ENCODE data around the gene STRIP2.
"Not testable (repeated sequence)": the region's sequence is repeated elsewhere in the genome, so short reads cannot be mapped to it uniquely, and the experiment has no call there.

The STRIP2 gene

GRCh38 chr7:129439963-129440625 is 5.9 kb downstream of the STRIP2 start:
- Histone ChIP-seq H3K4me3 (ENCODE audit: low read length) (no peak overlapping the region), H3K4me2 (ENCODE audit: low read length) (no peak overlapping the region), H3K36me3 (ENCODE audit: insufficient read depth, low read length) (peaks cover 18% of the 10 kb centered on the region), H3K4me1 (ENCODE audit: control insufficient read depth, insufficient read depth, low read length) (peaks cover 44% of the 10 kb centered on the region), H3K9me3 (replicated peaks; ENCODE audit: low read length) (no peaks in the 10 kb centered on the region), H3K27me3 (ENCODE audit: control insufficient read depth, insufficient read depth, low read length) (no peaks in the 10 kb centered on the region), H3K9ac (ENCODE audit: low read depth, low read length) (no peak overlapping the region)

DNA sequence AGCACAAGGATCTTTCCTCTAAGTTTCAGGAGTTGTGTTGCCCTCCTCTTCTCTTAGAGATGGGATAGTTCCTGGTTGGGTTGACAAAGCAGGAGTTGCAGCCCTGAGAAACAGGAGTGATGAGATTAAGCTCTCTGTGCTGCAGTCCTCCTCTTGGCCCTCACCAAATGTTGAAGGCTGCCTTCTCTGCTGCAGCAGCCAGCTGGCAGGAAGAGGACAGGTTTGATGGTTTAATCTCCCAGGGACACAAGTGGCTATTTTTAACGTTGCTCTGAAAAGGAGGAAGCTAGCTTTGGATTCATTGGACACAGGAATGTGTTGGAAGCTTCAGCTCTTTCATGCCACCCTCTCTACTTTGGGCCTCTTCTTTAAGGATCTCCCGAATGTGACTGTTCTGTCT is 9.4 kb downstream of the STRIP2 start:
- Histone ChIP-seq H3K4me2 (ENCODE audit: low read length) (no peak overlapping the region), H3K9me3 (replicated peaks; ENCODE audit: low read length) (no peaks in the 10 kb centered on the region), H3K36me3 (ENCODE audit: insufficient read depth, low read length) (peaks cover 28% of the 10 kb centered on the region), H3K4me1 (ENCODE audit: control insufficient read depth, insufficient read depth, low read length) (peaks cover 17% of the 10 kb centered on the region), H3K4me3 (ENCODE audit: low read length) (no peak overlapping the region), H3K27me3 (ENCODE audit: control insufficient read depth, insufficient read depth, low read length) (no peaks in the 10 kb centered on the region), H3K9ac (ENCODE audit: low read depth, low read length) (no peak overlapping the region)

- H3K9me3 ChIP-seq (replicated peaks; ENCODE audit: low read length); H3K4me1 ChIP-seq (ENCODE audit: control insufficient read depth, insufficient read depth, low read length); H3K4me3 ChIP-seq (ENCODE audit: low read length); H3K9ac ChIP-seq (ENCODE audit: low read depth, low read length); H3K27me3 ChIP-seq (ENCODE audit: control insufficient read depth, insufficient read depth, low read length); H3K4me2 ChIP-seq (ENCODE audit: low read length): not testable (repeated sequence)
- peaks cover 28% of the 10 kb centered on the region for H3K36me3 ChIP-seq (ENCODE audit: insufficient read depth, low read length)
These were observed 10.5 kb downstream of the STRIP2 start for GRCh38 chr7:129444776-129445175.

DNA sequence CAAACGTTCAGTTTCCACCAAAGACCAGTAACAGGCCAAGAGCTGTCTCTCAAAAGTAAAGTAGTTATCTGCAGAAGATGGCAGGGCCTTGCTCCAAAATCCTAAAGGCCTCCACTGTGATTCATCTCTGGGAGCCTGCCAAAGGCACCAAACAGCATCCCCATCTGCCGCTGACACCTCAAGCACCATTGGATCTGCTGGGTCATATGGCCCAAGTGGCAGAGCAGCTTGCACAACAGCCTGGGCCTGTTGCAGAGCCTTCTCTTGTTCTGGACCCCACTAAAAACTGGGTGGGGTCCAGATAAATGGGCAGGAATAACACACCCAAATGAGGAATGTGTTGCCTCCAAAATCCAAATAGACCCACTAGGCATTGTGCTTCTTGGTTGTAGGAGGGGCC is 12.7 kb downstream of the STRIP2 start:
- not testable (repeated sequence) for H3K4me2 ChIP-seq (ENCODE audit: low read length); H3K9me3 ChIP-seq (replicated peaks; ENCODE audit: low read length); H3K4me1 ChIP-seq (ENCODE audit: control insufficient read depth, insufficient read depth, low read length); H3K27me3 ChIP-seq (ENCODE audit: control insufficient read depth, insufficient read depth, low read length); H3K4me3 ChIP-seq (ENCODE audit: low read length); H3K9ac ChIP-seq (ENCODE audit: low read depth, low read length)
- H3K36me3 ChIP-seq (ENCODE audit: insufficient read depth, low read length) = peaks cover 23% of the 10 kb centered on the region

- peaks cover 24% of the 10 kb centered on the region for H3K36me3 ChIP-seq (ENCODE audit: insufficient read depth, low read length)
- H3K27me3 ChIP-seq (ENCODE audit: control insufficient read depth, insufficient read depth, low read length) = not testable (repeated sequence)
These were observed 13.2 kb downstream of the STRIP2 start for GRCh38 chr7:129447445-129447844.

DNA sequence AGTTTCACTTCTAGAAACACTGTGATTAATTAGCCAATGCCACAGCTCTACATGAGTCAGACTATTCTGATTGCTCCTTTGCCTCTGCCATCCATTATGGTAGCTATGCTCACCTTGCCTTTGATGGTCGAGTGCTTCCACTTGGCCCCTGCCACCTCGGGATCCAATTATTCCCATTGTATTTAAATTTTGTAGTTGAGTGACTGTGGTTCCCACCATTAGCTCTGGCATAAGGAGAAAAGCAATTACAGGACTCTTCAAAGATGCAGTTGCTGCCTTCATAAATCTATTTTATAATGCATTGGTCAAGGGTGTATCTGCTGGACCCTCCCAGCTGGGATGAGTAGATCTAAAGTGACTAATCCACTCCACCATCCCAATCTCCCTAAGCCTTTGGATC is 14.4 kb downstream of the STRIP2 start:
- H3K4me1 ChIP-seq (ENCODE audit: control insufficient read depth, insufficient read depth, low read length); H3K27me3 ChIP-seq (ENCODE audit: control insufficient read depth, insufficient read depth, low read length); H3K9me3 ChIP-seq (replicated peaks; ENCODE audit: low read length); H3K9ac ChIP-seq (ENCODE audit: low read depth, low read length); H3K4me2 ChIP-seq (ENCODE audit: low read length); H3K4me3 ChIP-seq (ENCODE audit: low read length): not testable (repeated sequence)
- peaks cover 27% of the 10 kb centered on the region for H3K36me3 ChIP-seq (ENCODE audit: insufficient read depth, low read length)

More at GRCh38 chr7:129447445-129447844, 13.2 kb downstream of the STRIP2 start:
- H3K9me3 ChIP-seq (replicated peaks; ENCODE audit: low read length); H3K4me3 ChIP-seq (ENCODE audit: low read length); H3K9ac ChIP-seq (ENCODE audit: low read depth, low read length); H3K4me1 ChIP-seq (ENCODE audit: control insufficient read depth, insufficient read depth, low read length); H3K4me2 ChIP-seq (ENCODE audit: low read length): not testable (repeated sequence)

DNA sequence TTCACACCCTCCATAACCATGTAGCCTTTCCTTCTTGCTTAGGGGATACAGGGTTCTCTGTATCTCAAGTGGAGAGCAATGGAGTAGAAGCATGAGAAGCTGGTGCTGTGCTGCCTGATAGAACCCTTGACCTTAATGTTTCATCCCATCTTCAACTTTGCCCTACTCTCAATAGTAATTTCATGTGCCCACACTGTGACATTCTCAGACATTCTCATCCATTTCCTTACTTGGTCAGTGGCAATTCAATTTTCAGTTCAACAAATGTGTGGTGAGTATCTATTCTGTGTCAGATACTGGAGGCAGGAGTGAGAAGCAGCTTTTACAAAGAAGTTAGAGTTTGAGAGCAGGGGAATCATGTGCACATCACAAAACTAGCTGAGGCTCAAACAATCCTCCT is 16.1 kb downstream of the STRIP2 start:
- Histone ChIP-seq H3K4me1 (ENCODE audit: control insufficient read depth, insufficient read depth, low read length) (peaks cover 2% of the 10 kb centered on the region), H3K4me2 (ENCODE audit: low read length) (no peak overlapping the region), H3K9ac (ENCODE audit: low read depth, low read length) (no peak overlapping the region), H3K4me3 (ENCODE audit: low read length) (no peak overlapping the region), H3K27me3 (ENCODE audit: control insufficient read depth, insufficient read depth, low read length) (no peaks in the 10 kb centered on the region), H3K36me3 (ENCODE audit: insufficient read depth, low read length) (peaks cover 31% of the 10 kb centered on the region), H3K9me3 (replicated peaks; ENCODE audit: low read length) (no peaks in the 10 kb centered on the region)

DNA sequence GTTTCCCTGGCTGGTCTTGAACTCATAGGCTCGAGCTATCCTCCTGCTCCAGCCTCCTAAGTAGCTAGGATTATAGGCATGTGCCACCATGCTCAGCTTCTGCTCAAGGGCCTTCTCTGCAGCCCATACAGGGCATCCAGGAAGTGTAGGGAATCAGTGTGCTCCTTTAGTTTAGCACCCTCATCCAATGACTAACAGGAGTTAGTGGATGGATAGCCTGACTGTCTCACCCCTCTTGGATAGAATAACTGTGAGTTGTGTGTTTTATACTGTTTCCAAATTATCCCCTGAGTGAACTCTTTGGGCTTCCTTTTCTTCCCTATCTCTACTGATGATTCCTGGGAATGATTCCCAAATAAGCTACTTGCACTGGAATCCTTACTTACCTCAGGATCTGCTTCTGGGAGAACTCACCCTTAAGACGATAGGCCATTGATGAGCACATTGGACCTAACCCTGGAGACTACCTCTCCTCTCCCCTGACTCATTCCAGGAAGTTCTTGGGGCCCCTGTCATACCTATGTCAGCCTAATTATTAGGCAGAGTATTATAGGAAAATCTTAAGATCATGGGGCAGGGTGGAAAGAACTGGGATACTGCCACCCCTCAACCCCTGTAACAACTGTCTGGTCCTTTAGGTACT is 18.5 kb downstream of the STRIP2 start:
- peaks cover 41% of the 10 kb centered on the region for H3K36me3 ChIP-seq (ENCODE audit: insufficient read depth, low read length)
- no peak overlapping the region for H3K4me2 ChIP-seq (ENCODE audit: low read length)
- no peak overlapping the region for H3K9ac ChIP-seq (ENCODE audit: low read depth, low read length)
- no peaks in the 10 kb centered on the region for H3K27me3 ChIP-seq (ENCODE audit: control insufficient read depth, insufficient read depth, low read length)
- no peaks in the 10 kb centered on the region for H3K4me1 ChIP-seq (ENCODE audit: control insufficient read depth, insufficient read depth, low read length)
- H3K4me3 ChIP-seq (ENCODE audit: low read length) = no peak overlapping the region
- no peaks in the 10 kb centered on the region for H3K9me3 ChIP-seq (replicated peaks; ENCODE audit: low read length)

GRCh38 chr7:129453510-129454248 is 19.4 kb downstream of the STRIP2 start:
- no peaks in the 10 kb centered on the region for H3K27me3 ChIP-seq (ENCODE audit: control insufficient read depth, insufficient read depth, low read length)
- H3K4me1 ChIP-seq (ENCODE audit: control insufficient read depth, insufficient read depth, low read length) = no peaks in the 10 kb centered on the region
- H3K4me2 ChIP-seq (ENCODE audit: low read length) = no peak overlapping the region
- no peak overlapping the region for H3K9ac ChIP-seq (ENCODE audit: low read depth, low read length)
- H3K4me3 ChIP-seq (ENCODE audit: low read length) = no peak overlapping the region
- H3K9me3 ChIP-seq (replicated peaks; ENCODE audit: low read length) = no peaks in the 10 kb centered on the region
- H3K36me3 ChIP-seq (ENCODE audit: insufficient read depth, low read length) = peaks cover 44% of the 10 kb centered on the region

GRCh38 chr7:129454249-129454551 is 20.0 kb downstream of the STRIP2 start:
- Histone ChIP-seq H3K27me3 (ENCODE audit: control insufficient read depth, insufficient read depth, low read length) (no peaks in the 10 kb centered on the region), H3K9me3 (replicated peaks; ENCODE audit: low read length) (no peaks in the 10 kb centered on the region), H3K36me3 (ENCODE audit: insufficient read depth, low read length) (peaks cover 49% of the 10 kb centered on the region), H3K4me3 (ENCODE audit: low read length) (no peak overlapping the region), H3K4me2 (ENCODE audit: low read length) (no peak overlapping the region), H3K4me1 (ENCODE audit: control insufficient read depth, insufficient read depth, low read length) (no peaks in the 10 kb centered on the region), H3K9ac (ENCODE audit: low read depth, low read length) (no peak overlapping the region)

DNA sequence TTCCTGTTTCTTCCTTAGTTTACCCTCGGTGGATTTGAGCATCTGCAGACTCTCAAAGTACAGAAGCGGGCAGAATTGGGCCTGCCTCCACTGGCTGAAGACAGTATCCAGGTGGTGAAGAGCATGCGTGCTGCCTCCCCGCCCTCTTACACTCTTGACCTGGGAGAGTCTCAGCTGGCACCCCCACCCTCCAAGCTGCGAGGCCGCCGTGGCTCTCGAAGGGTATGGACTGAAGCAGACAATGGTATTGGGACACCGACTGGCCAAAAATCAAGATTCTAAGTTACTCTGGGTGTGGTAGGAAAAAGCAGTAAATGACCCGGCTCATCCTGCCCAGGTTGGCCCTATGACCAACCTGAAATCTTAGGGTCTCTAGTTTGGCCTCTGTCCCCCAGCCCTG is 22.2 kb downstream of the STRIP2 start:
- H3K27me3 ChIP-seq (ENCODE audit: control insufficient read depth, insufficient read depth, low read length) = no peaks in the 10 kb centered on the region
- H3K36me3 ChIP-seq (ENCODE audit: insufficient read depth, low read length) = peaks cover 71% of the 10 kb centered on the region
- H3K4me2 ChIP-seq (ENCODE audit: low read length) = no peak overlapping the region
- H3K9ac ChIP-seq (ENCODE audit: low read depth, low read length) = no peak overlapping the region
- no peak overlapping the region for H3K4me3 ChIP-seq (ENCODE audit: low read length)
- no peaks in the 10 kb centered on the region for H3K9me3 ChIP-seq (replicated peaks; ENCODE audit: low read length)
- H3K4me1 ChIP-seq (ENCODE audit: control insufficient read depth, insufficient read depth, low read length) = no peaks in the 10 kb centered on the region

- Histone ChIP-seq H3K36me3 (ENCODE audit: insufficient read depth, low read length) (peaks cover 78% of the 10 kb centered on the region), H3K4me3 (ENCODE audit: low read length) (no peak overlapping the region), H3K9me3 (replicated peaks; ENCODE audit: low read length) (no peaks in the 10 kb centered on the region), H3K27me3 (ENCODE audit: control insufficient read depth, insufficient read depth, low read length) (no peaks in the 10 kb centered on the region), H3K4me1 (ENCODE audit: control insufficient read depth, insufficient read depth, low read length) (no peaks in the 10 kb centered on the region), H3K4me2 (ENCODE audit: low read length) (no peak overlapping the region), H3K9ac (ENCODE audit: low read depth, low read length) (no peak overlapping the region)
These were observed 22.9 kb downstream of the STRIP2 start for GRCh38 chr7:129457101-129457500.
